Measurements from ENCODE around the gene KIF1C. TPM values are rescaled to one million over a fixed set of nuclear protein-coding genes. Genes with fewer than 3 reads are reported as not detected.
A peak's percentile ranks its signal among the peaks of the same experiment; 100 is the strongest.

KIF1C gene
- total RNA-seq, 4 donors from 2014 or later, result 327 to 543 (median 393) TPM

DNA sequence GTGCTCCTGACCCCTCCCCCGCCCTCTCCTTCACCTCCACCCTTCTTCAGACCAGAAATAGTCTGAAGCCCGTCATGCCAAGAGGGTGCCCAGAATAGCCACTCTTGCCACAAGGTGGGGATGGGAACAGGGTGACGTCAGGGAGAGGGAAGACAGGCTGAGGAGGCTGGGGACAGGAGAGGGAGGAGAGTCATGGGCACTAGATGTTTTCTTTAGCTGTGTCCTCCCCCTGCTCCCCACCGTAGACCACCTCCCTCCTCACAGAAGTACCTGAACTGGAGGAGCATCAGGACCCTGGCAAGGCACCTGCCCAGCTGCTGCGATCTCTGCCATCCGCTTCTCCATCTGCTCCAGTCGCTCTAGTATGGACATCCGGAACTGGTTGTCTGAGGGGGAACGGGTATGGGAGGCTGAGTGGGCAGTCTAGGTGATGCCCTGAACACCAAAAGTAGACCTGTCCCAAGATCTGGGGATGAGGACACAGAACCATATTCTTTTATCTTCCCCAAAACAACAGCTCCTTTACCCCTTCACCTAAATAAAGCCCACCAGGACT is 23.6 kb upstream of the KIF1C start:
- H3K27me3 ChIP-seq, result no peaks in the 10 kb centered on the region
- DNase-seq, result peak; percentile 81 to 94
- no peaks in the 10 kb centered on the region for H3K9me3 ChIP-seq
- peak; percentile 96 for ATAC-seq
- peaks cover 27 to 42% of the 10 kb centered on the region in 2 donors for H3K4me1 ChIP-seq
- peak overlapping the region; percentile 88 to 95 (median 94) for H3K27ac ChIP-seq
- H3K36me3 ChIP-seq, result peaks cover 0 to 68% of the 10 kb centered on the region in 2 donors
- intact Hi-C loops (cut with DNase I; ENCODE audit: low total_unique reads) (loop anchor here (1.0 kb wide), 1 partner anchor 27 kb away; no protein-coding TSS in a partner anchor), in situ Hi-C loops (cut with MboI; ENCODE audit: low sequenced_read_pairs in 4 of 4) (no loop called here)
- TF ChIP-seq, protein P1, sequence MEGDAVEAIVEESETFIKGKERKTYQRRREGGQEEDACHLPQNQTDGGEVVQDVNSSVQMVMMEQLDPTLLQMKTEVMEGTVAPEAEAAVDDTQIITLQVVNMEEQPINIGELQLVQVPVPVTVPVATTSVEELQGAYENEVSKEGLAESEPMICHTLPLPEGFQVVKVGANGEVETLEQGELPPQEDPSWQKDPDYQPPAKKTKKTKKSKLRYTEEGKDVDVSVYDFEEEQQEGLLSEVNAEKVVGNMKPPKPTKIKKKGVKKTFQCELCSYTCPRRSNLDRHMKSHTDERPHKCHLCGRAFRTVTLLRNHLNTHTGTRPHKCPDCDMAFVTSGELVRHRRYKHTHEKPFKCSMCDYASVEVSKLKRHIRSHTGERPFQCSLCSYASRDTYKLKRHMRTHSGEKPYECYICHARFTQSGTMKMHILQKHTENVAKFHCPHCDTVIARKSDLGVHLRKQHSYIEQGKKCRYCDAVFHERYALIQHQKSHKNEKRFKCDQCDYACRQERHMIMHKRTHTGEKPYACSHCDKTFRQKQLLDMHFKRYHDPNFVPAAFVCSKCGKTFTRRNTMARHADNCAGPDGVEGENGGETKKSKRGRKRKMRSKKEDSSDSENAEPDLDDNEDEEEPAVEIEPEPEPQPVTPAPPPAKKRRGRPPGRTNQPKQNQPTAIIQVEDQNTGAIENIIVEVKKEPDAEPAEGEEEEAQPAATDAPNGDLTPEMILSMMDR (IDR thresholded peaks at IDR 0.05 in 4 of 5, conservative IDR thresholded peaks at IDR 0.05 in 1 of 5), result no peak
- peak; percentile 80 to 83 for TF ChIP-seq POLR2A (IDR thresholded peaks at IDR 0.05)
- peak overlapping the region in 2 of 4 donors; percentile 11 to 14 for H3K4me3 ChIP-seq

DNA sequence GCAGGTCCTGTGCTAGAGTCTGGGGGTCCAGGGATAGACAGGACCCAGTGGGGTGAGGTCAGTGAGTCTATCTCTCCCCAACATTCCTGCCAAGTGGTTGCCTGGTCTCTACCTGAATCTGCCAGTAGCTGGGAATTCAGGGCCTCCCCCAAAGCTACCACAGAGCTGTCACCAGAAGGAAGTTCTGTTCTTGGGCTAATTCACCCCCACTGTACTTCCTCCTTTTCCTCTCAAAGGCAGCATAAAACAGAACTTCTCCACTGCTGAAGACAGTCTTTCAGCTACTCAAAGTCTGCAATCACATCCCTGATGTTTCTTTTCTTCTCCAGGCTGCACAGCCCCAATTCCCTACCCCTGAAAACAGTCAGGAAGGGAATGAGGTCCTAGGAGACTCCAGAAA is 19.0 kb upstream of the KIF1C start:
- H3K27me3 ChIP-seq, result no peaks in the 10 kb centered on the region
- H3K27ac ChIP-seq, result no peak overlapping the region
- no peak overlapping the region for H3K4me3 ChIP-seq
- in situ Hi-C loops (cut with MboI; ENCODE audit: low sequenced_read_pairs in 4 of 4) (no loop called here), intact Hi-C loops (cut with DNase I; ENCODE audit: low total_unique reads) (no loop called here)
- ATAC-seq (no peak), DNase-seq (no peak)
- peaks cover 0 to 69% of the 10 kb centered on the region in 2 donors for H3K36me3 ChIP-seq
- no peaks in the 10 kb centered on the region for H3K9me3 ChIP-seq
- no peak for TF ChIP-seq POLR2A (IDR thresholded peaks at IDR 0.05)
- TF ChIP-seq, protein P1 (IDR thresholded peaks at IDR 0.05 in 4 of 5, conservative IDR thresholded peaks at IDR 0.05 in 1 of 5), result no peak
- peaks cover 15 to 20% of the 10 kb centered on the region in 2 donors for H3K4me1 ChIP-seq

DNA sequence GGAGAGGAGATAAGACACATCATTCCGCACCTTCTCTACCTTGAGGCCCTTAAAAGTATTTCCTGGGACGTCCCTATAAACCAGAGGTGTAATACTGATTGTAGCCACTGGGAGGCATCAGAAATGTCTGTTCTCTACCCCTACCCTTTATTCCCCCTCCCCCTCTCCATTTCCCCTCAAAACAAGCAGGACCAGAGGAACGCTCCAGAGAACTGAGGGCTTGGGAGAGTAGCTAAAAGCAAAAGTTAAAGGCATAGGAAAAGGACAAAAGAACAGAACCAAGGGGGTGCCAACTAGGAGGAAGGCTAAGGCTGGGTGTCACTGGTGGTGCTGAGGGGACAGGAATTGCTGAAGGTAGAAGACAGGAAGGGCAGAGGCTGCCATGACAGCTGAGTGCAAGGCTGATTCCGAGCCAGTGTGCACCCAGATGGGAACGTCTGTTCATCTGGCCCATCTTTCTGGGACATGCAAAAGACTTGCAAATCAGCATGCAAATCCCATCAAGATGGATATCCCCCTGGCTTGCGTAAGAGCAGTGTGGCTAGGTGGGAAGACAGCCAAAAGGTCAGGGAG is 17.0 kb upstream of the KIF1C start:
- no peaks in the 10 kb centered on the region for H3K9me3 ChIP-seq
- in situ Hi-C loops (cut with MboI; ENCODE audit: low sequenced_read_pairs in 4 of 4), result loop anchor here (5.0 to 10.0 kb wide), 4 partner anchors 43 to 84 kb away; no protein-coding TSS in a partner anchor
- peaks cover 5% of the 10 kb centered on the region in 2 donors for H3K4me1 ChIP-seq
- DNase-seq (no peak), ATAC-seq (peak; percentile 65 to 67)
- no peak overlapping the region for H3K4me3 ChIP-seq
- H3K36me3 ChIP-seq, result peaks cover 0 to 82% of the 10 kb centered on the region in 2 donors
- TF ChIP-seq POLR2A (IDR thresholded peaks at IDR 0.05), result no peak
- TF ChIP-seq, protein P1 (IDR thresholded peaks at IDR 0.05 in 4 of 5, conservative IDR thresholded peaks at IDR 0.05 in 1 of 5), result peak; percentile 75 to 88 (median 85)
- intact Hi-C loops (cut with DNase I; ENCODE audit: low total_unique reads), result loop anchor here (1.0 kb wide), 1 partner anchor 82 kb away; no protein-coding TSS in a partner anchor
- H3K27ac ChIP-seq, result peak overlapping the region in 1 of 4 donors; percentile 43
- H3K27me3 ChIP-seq, result no peaks in the 10 kb centered on the region

DNA sequence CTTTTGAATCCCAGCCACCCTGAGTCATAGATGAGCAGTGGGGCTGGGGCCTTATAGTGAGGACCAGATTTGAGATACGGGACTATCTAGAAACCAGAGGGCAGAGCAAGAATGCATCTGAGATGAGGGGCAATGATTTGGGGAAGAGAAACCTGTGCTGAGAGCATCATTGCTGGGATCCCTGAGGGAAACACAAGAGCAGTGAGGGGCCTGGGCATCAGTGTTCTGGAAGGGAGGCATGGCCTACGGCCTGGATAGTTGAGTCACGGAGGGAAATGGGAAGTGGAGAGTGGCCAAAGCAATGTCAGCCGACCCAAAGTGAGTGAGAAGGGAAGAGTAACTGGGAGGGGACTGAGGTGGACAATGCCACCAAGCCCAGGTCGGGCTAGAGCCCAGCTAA is 15.4 kb upstream of the KIF1C start:
- intact Hi-C loops (cut with DNase I; ENCODE audit: low total_unique reads), result no loop called here
- peaks cover 0 to 68% of the 10 kb centered on the region in 2 donors for H3K36me3 ChIP-seq

More for the DNA sequence above, 15.4 kb upstream of the KIF1C start:
- Histone ChIP-seq H3K9me3 (no peaks in the 10 kb centered on the region), H3K4me1 (peaks cover 13 to 14% of the 10 kb centered on the region in 2 donors), H3K4me3 (no peak overlapping the region), H3K27me3 (no peaks in the 10 kb centered on the region), H3K27ac (no peak overlapping the region)
- ATAC-seq (no peak), DNase-seq (no peak)
- in situ Hi-C loops (cut with MboI; ENCODE audit: low sequenced_read_pairs in 4 of 4), result loop anchor here (5.0 to 10.0 kb wide), 4 partner anchors 45 to 82 kb away; no protein-coding TSS in a partner anchor
- TF ChIP-seq, protein P1 (IDR thresholded peaks at IDR 0.05 in 4 of 5, conservative IDR thresholded peaks at IDR 0.05 in 1 of 5), result no peak
- no peak for TF ChIP-seq POLR2A (IDR thresholded peaks at IDR 0.05)

Measured in gastrocnemius medialis (tissue), 4 donors.